Common myeloid progenitor, CD34-positive (primary cell): Measurements from ENCODE around the gene CLCN3.

Experiments used
- CTCF ChIA-PET: fragments of 350-600 bp; sonication (Branson Sonifier 250); formaldehyde crosslinking; loops from one replicate; lab custom pipeline; 2021; ENCODE audit warnings: antibody characterized with exemption; lab: Charles Lee
- POLR2A ChIA-PET: fragments of 350-600 bp; sonication (Branson Sonifier 250); formaldehyde crosslinking; loops from one replicate; lab custom pipeline; 2021; ENCODE audit warnings: antibody characterized with exemption; lab: Charles Lee
- DNase-seq, 3 donors: peaks; one replicate each; pipeline versions ENCODE4 v3.0.0 to v3.0.0-alpha.2; 2013
- H3K27ac ChIP-seq, 2 experiments: 1 replicate in 1 of 2; 2 replicates in 1 of 2; pipeline ENCODE4 v1.7.0; 2013; ENCODE audit warnings: inconsistent platforms in 2 of 2, low read length in 2 of 2, mild to moderate bottlenecking in 2 of 2, low read depth in 1 of 2, moderate library complexity in 1 of 2; ENCODE audit not compliant: severe bottlenecking in 2 of 2, insufficient read depth in 1 of 2, poor library complexity in 1 of 2
- H3K27me3 ChIP-seq, 5 experiments: replicated peaks in 2 of 5; 1 replicate in 3 of 5; 2 replicates in 2 of 5; pipeline versions ENCODE4 v1.6.1 to v1.7.0; 2013; ENCODE audit warnings: low read length in 4 of 5, mild to moderate bottlenecking in 2 of 5, moderate library complexity in 2 of 5, inconsistent platforms in 1 of 5; ENCODE audit not compliant: insufficient read depth in 5 of 5, control insufficient read depth in 4 of 5
- H3K36me3 ChIP-seq, 4 experiments: 1 replicate in 2 of 4; 2 replicates in 2 of 4; pipeline versions ENCODE4 v1.6.1 to v1.7.0; 2013; ENCODE audit warnings: low read length in 3 of 4, control low read depth in 1 of 4, mild to moderate bottlenecking in 1 of 4; ENCODE audit not compliant: control insufficient read depth in 4 of 4, insufficient read depth in 4 of 4
- H3K4me1 ChIP-seq, 4 experiments: 1 replicate in 3 of 4; 2 replicates in 1 of 4; pipeline versions ENCODE4 v1.6.1 to v1.7.1; 2013; ENCODE audit warnings: low read length in 3 of 4, mild to moderate bottlenecking in 3 of 4, control low read depth in 1 of 4, inconsistent platforms in 1 of 4, moderate library complexity in 1 of 4; ENCODE audit not compliant: control insufficient read depth in 4 of 4, insufficient read depth in 4 of 4; ENCODE audit errors: control extremely low read depth in 1 of 4
- H3K4me3 ChIP-seq, 7 experiments: 1 replicate in 4 of 7; 2 replicates in 3 of 7; pipeline versions ENCODE4 v1.5.1 to v1.7.0; 2013; ENCODE audit warnings: mild to moderate bottlenecking in 7 of 7, low read length in 6 of 7, moderate library complexity in 6 of 7, inconsistent platforms in 2 of 7, low read depth in 2 of 7, control low read depth in 1 of 7; ENCODE audit not compliant: insufficient read depth in 4 of 7, control insufficient read depth in 1 of 7; ENCODE audit errors: extremely low read depth in 1 of 7
- H3K9me3 ChIP-seq, 5 experiments: 1 replicate in 4 of 5; 2 replicates in 1 of 5; pipeline versions ENCODE4 v1.6.1 to v1.7.1; 2013; ENCODE audit warnings: low read length in 4 of 5, mild to moderate bottlenecking in 2 of 5, inconsistent platforms in 1 of 5, low read depth in 1 of 5, moderate library complexity in 1 of 5; ENCODE audit not compliant: control insufficient read depth in 4 of 5, insufficient read depth in 2 of 5; ENCODE audit errors: control extremely low read depth in 1 of 5
- WGBS: methylation state at CpG from one replicate; pipeline ENCODE4 v1.1.5; 2013; ENCODE audit not compliant: insufficient coverage; 5-methylcytosine and 5-hydroxymethylcytosine counted together

The CLCN3 gene

GRCh38 chr4:169652535-169652934, 32.2 kb downstream of the CLCN3 start:
- ChIA-PET CTCF (interaction anchor here (1.7 kb wide), 1 partner anchor 9 kb away, joined by 4 read pairs; no protein-coding TSS in a partner anchor), POLR2A (no interaction called here)
- Histone ChIP-seq H3K36me3 (peaks cover 0 to 3% (median 0%) of the 10 kb centered on the region in 4 experiments), H3K4me1 (no peaks in the 10 kb centered on the region), H3K27me3 (no peaks in the 10 kb centered on the region), H3K27ac (no peak overlapping the region), H3K4me3 (no peak overlapping the region), H3K9me3 (peaks cover 0 to 2% (median 0%) of the 10 kb centered on the region in 5 experiments)
- DNase-seq, result no peak

- WGBS, result 100% methylated on average over 5 of the region's 6 CpGs
- Histone ChIP-seq H3K36me3 (peaks cover 0 to 3% (median 0%) of the 10 kb centered on the region in 4 experiments), H3K4me1 (peaks cover 0 to 18% (median 8%) of the 10 kb centered on the region in 4 experiments), H3K27me3 (no peaks in the 10 kb centered on the region), H3K27ac (no peak overlapping the region), H3K4me3 (no peak overlapping the region), H3K9me3 (peaks cover 0 to 2% (median 0%) of the 10 kb centered on the region in 5 experiments)
- DNase-seq, result no peak
- CTCF ChIA-PET, result interaction anchor here (1.0 kb wide), 1 partner anchor 43 kb away, joined by 3 read pairs; the partner anchor contains the start of gene NEK1
- POLR2A ChIA-PET, result no interaction called here
These were observed 35.0 kb downstream of the CLCN3 start for GRCh38 chr4:169655401-169655800.

- CTCF ChIA-PET, result interaction anchor here (1.0 kb wide), 1 partner anchor 26 kb away, joined by 3 read pairs; no protein-coding TSS in a partner anchor
- Histone ChIP-seq H3K27ac (no peak overlapping the region), H3K36me3 (peaks cover 0 to 3% (median 0%) of the 10 kb centered on the region in 4 experiments), H3K4me1 (peaks cover 3 to 29% (median 14%) of the 10 kb centered on the region in 4 experiments), H3K9me3 (peaks cover 0 to 2% (median 0%) of the 10 kb centered on the region in 5 experiments), H3K4me3 (no peak overlapping the region), H3K27me3 (no peaks in the 10 kb centered on the region)
- no peak for DNase-seq
- POLR2A ChIA-PET, result no interaction called here
- WGBS, result 70% methylated on average over 2 of the region's 3 CpGs
These were observed 37.2 kb downstream of the CLCN3 start for GRCh38 chr4:169657470-169658107.

GRCh38 chr4:169658196-169658595, 37.8 kb downstream of the CLCN3 start:
- Histone ChIP-seq H3K36me3 (peaks cover 0 to 3% (median 0%) of the 10 kb centered on the region in 4 experiments), H3K27me3 (no peaks in the 10 kb centered on the region), H3K9me3 (peaks cover 0 to 2% (median 0%) of the 10 kb centered on the region in 5 experiments), H3K4me3 (no peak overlapping the region), H3K4me1 (peaks cover 3 to 29% (median 14%) of the 10 kb centered on the region in 4 experiments), H3K27ac (peak overlapping the region in 1 of 2 experiments; percentile 92)
- no CpG with 5 or more reads among the region's 2 CpGs for WGBS
- ChIA-PET POLR2A (no interaction called here), CTCF (interaction anchor here (0.8 to 2.0 kb wide), 3 partner anchors 12 to 43 kb away, joined by 3 to 7 read pairs (median 4); no protein-coding TSS in a partner anchor)
- no peak for DNase-seq

GRCh38 chr4:169658975-169659715, 38.8 kb downstream of the CLCN3 start:
- WGBS, result 33% methylated on average over 1 of the region's 6 CpGs
- Histone ChIP-seq H3K36me3 (peaks cover 0 to 3% (median 0%) of the 10 kb centered on the region in 4 experiments), H3K27me3 (no peaks in the 10 kb centered on the region), H3K4me1 (peaks cover 3 to 32% (median 17%) of the 10 kb centered on the region in 4 experiments), H3K9me3 (peaks cover 0 to 2% (median 0%) of the 10 kb centered on the region in 5 experiments), H3K27ac (peak overlapping the region; percentile 38 to 92), H3K4me3 (peak overlapping the region in 4 of 7 experiments; percentile 30 to 91 (median 74))
- POLR2A ChIA-PET, result no interaction called here
- CTCF ChIA-PET, result interaction anchor here (0.8 to 2.0 kb wide), 5 partner anchors 12 to 60 kb away, joined by 3 to 7 read pairs (median 4); no protein-coding TSS in a partner anchor
- no peak for DNase-seq

GRCh38 chr4:169659716-169660670, 39.6 kb downstream of the CLCN3 start:
- peaks cover 0 to 3% (median 0%) of the 10 kb centered on the region in 4 experiments for H3K36me3 ChIP-seq
- H3K27ac ChIP-seq, result peak overlapping the region; percentile 38 to 92
- H3K27me3 ChIP-seq, result no peaks in the 10 kb centered on the region
- peaks cover 0 to 2% (median 0%) of the 10 kb centered on the region in 5 experiments for H3K9me3 ChIP-seq
- peak overlapping the region in 6 of 7 experiments; percentile 58 to 91 (median 74) for H3K4me3 ChIP-seq
- H3K4me1 ChIP-seq, result peaks cover 7 to 40% (median 24%) of the 10 kb centered on the region in 4 experiments
- ChIA-PET CTCF (interaction anchor here (0.8 to 2.0 kb wide), 5 partner anchors 13 to 59 kb away, joined by 3 to 7 read pairs (median 4); no protein-coding TSS in a partner anchor), POLR2A (interaction anchor here (0.7 kb wide), 1 partner anchor 561 kb away, joined by 3 read pairs; no protein-coding TSS in a partner anchor)
- DNase-seq, result peak; percentile 97 to 99 (median 98)
- 7% methylated on average over 9 of the region's 14 CpGs for WGBS
